Kidney epithelial cell (primary cell): ENCODE data around the gene CNTN5. TPM values are rescaled to one million over a fixed set of nuclear protein-coding genes. Genes with fewer than 3 reads are reported as not detected.

Experiments
- DNase-seq: peaks from one replicate; pipeline ENCODE4 v3.0.0-alpha.2; 2010; ENCODE audit warnings: low read depth
- H3K27me3 ChIP-seq: 2 replicates; pipeline ENCODE4 v1.6.0; 2011; ENCODE audit warnings: low read length; ENCODE audit not compliant: control insufficient read depth, insufficient read depth
- H3K36me3 ChIP-seq: 2 replicates; pipeline ENCODE4 v1.5.1; 2011; ENCODE audit warnings: low read length; ENCODE audit not compliant: control insufficient read depth, insufficient read depth
- H3K4me3 ChIP-seq: 2 replicates; pipeline ENCODE4 v1.5.1; 2011; ENCODE audit warnings: low read depth, mild to moderate bottlenecking, control low read depth, low read length
- CTCF ChIP-seq: IDR thresholded peaks from 2 replicates; pipeline ENCODE4 v1.5.1; 2011; ENCODE audit warnings: mild to moderate bottlenecking, moderate library complexity, low read length, control low read depth, inconsistent platforms; ENCODE audit not compliant: insufficient read depth, poor library complexity, severe bottlenecking
- total RNA-seq: library from RNA; depleted of rRNA; stranded (reverse); fragments of >200 nt; gene quantifications from 2 replicates; pipeline ENCODE4 v1.2.3, GENCODE V29; 2015

Gene CNTN5
- total RNA-seq, 1 donor from 2014 or later: 0.29 TPM

- Histone ChIP-seq H3K27me3 (no peaks in the 10 kb centered on the region), H3K4me3 (no peak overlapping the region), H3K36me3 (no peaks in the 10 kb centered on the region)
- no peak for DNase-seq
- TF ChIP-seq CTCF: no peak
These were observed 895.3 kb downstream of the CNTN5 start for GRCh38 chr11:99916078-99916477.

DNA sequence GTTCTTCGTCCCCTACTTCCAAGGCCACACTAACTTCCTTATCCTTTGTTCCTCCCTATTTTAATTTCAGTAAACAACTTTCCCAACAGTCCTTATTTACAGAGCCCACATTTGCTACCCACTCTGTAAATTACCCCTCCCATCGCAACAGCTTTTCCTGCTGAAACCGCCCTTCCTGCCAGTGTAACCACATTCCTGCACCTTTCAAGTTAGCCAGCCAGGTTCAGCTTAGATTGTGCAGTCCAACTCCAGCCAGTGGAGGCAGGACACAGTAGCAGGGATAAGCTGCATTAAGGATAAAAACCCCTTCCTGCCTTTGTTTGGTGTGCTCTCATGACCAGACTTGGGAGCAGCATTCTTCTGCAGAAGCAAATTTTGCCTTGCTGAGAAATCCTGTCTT is 898.0 kb downstream of the CNTN5 start:
- TF ChIP-seq CTCF: no peak
- H3K36me3 ChIP-seq: no peaks in the 10 kb centered on the region
- DNase-seq: no peak
- no peak overlapping the region for H3K4me3 ChIP-seq
- no peaks in the 10 kb centered on the region for H3K27me3 ChIP-seq

DNA sequence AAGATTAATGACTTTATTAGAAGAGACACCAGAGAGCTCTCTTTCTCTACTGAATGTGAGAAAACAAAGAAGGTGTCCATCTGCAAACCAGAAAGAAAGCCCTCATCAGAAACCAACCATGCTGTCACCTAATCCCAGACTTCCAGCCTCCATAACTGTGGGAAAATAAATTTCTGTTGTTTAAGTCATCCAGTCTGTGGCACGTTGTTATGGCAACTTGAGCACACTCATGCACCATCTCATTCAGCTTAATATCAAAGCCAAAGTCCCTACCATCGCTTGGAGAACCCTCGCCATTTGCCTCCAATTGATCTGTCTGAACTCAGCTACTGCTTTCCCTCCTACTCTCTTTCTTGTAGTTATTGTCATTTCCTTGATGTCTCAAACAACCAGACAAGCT is 900.2 kb downstream of the CNTN5 start:
- Histone ChIP-seq H3K4me3 (no peak overlapping the region), H3K27me3 (no peaks in the 10 kb centered on the region), H3K36me3 (no peaks in the 10 kb centered on the region)
- TF ChIP-seq CTCF: no peak
- no peak for DNase-seq

- Histone ChIP-seq H3K36me3 (no peaks in the 10 kb centered on the region), H3K4me3 (no peak overlapping the region), H3K27me3 (no peaks in the 10 kb centered on the region)
- no peak for DNase-seq
- TF ChIP-seq CTCF: no peak
These were observed 905.2 kb downstream of the CNTN5 start for GRCh38 chr11:99925968-99926367.

DNA sequence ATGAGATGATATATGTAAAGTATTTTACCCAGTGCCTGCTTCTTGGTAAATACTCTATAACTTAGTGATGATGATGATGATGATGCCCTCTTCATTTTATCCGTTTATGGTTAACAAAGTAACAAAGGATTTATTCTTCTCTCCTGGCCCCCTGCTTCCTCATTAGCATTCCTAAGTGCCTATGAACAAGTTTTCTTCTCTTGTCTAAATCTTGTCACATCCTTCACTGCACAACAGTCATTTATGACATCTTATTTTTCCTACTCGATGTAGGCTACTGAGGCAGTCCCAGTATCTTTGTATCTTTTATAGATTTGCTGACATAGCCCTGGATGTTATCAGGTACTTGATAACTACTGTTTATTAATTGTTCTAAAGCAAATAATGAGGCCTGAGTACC is 911.9 kb downstream of the CNTN5 start:
- Histone ChIP-seq H3K4me3 (no peak overlapping the region), H3K36me3 (no peaks in the 10 kb centered on the region), H3K27me3 (no peaks in the 10 kb centered on the region)
- DNase-seq: no peak
- no peak for TF ChIP-seq CTCF

- H3K36me3 ChIP-seq: no peaks in the 10 kb centered on the region
These were observed 913.3 kb downstream of the CNTN5 start for GRCh38 chr11:99934008-99934407.

More at GRCh38 chr11:99934008-99934407, 913.3 kb downstream of the CNTN5 start:
- no peak for DNase-seq
- no peak for TF ChIP-seq CTCF
- no peak overlapping the region for H3K4me3 ChIP-seq
- no peaks in the 10 kb centered on the region for H3K27me3 ChIP-seq
